GM12878 (cell line): Measurements from ENCODE around the gene RASL12. TPM values are rescaled to one million over a fixed set of nuclear protein-coding genes. Genes with fewer than 3 reads are reported as not detected.

Source experiments
- ATAC-seq: fragments of 200-7000 bp; cut with Tn5 transposase; 3 replicates; pipeline ENCODE4 v1.9.1; 2020; ENCODE audit warnings: mild to moderate bottlenecking, moderate library complexity
- BruUV-seq: library from RNA; stranded (reverse); fragments of 400-500 nt; replicated peaks from 2 replicates; lab custom pipeline; 2021; lab: Mats Ljungman, UMichigan
- CTCF ChIA-PET: fragments of 300-600 bp; sonication (Branson Sonifier 250); formaldehyde crosslinking; extraction: SDS; loops from one replicate; lab custom pipeline; 2021; ENCODE audit warnings: inconsistent platforms; lab: Yijun Ruan, JAX
- POLR2A ChIA-PET: fragments of 350-600 bp; formaldehyde crosslinking; extraction: SDS; loops from one replicate; lab custom pipeline; 2021; ENCODE audit warnings: inconsistent platforms; lab: Charles Lee
- RAD21 ChIA-PET: fragments of 300-600 bp; sonication (Branson Sonifier 250); formaldehyde crosslinking; loops from one replicate; lab custom pipeline; 2023; ENCODE audit warnings: antibody characterized with exemption; ENCODE audit not compliant: unreplicated experiment; lab: Charles Lee
- SMC1A ChIA-PET: fragments of 300-600 bp; sonication (Branson Sonifier 250); formaldehyde crosslinking; loops from one replicate; lab custom pipeline; 2023; ENCODE audit not compliant: unreplicated experiment, uncharacterized antibody; lab: Charles Lee
- DNase-seq: peaks from one replicate; pipeline ENCODE4 v3.0.0-alpha.2; 2011; ENCODE audit warnings: low read depth, low spot score
- FAIRE-seq: peaks from 3 replicates; lab custom pipeline; 2011; peaks lifted over from hg19 to GRCh38; lab: Jason Lieb, UNC
- H2AFZ ChIP-seq: 2 replicates; pipeline ENCODE4 v1.6.0; 2011; ENCODE audit warnings: low read depth, low read length, control low read depth; ENCODE audit not compliant: control insufficient read depth
- H3K27ac ChIP-seq: 2 replicates; pipeline ENCODE4 v1.5.1; 2011; ENCODE audit warnings: control low read depth; ENCODE audit not compliant: control insufficient read depth, insufficient read depth
- H3K27me3 ChIP-seq, 2 experiments: replicated peaks in 1 of 2; 2 replicates each; pipeline versions ENCODE4 v1.6.0 to v1.6.1; 2011; ENCODE audit warnings: low read length in 1 of 2; ENCODE audit not compliant: control insufficient read depth in 2 of 2, insufficient read depth in 2 of 2
- H3K36me3 ChIP-seq, 2 experiments: 2 replicates each; pipeline ENCODE4 v1.5.1; 2011; ENCODE audit warnings: low read length in 1 of 2; ENCODE audit not compliant: control insufficient read depth in 2 of 2, insufficient read depth in 2 of 2
- H3K4me1 ChIP-seq: 2 replicates; pipeline ENCODE4 v1.6.1; 2011; ENCODE audit warnings: mild to moderate bottlenecking, low read length, moderate library complexity, mixed read lengths; ENCODE audit not compliant: control insufficient read depth, insufficient read depth
- H3K4me2 ChIP-seq: 2 replicates; pipeline ENCODE4 v1.6.0; 2011; ENCODE audit warnings: control low read depth; ENCODE audit not compliant: control insufficient read depth, insufficient read depth
- H3K4me3 ChIP-seq: fragments of 200-600 bp; sonication (generic); 2 replicates; pipeline ENCODE4 v1.5.1; 2016
- H3K79me2 ChIP-seq: 2 replicates; pipeline ENCODE4 v1.6.0; 2011; ENCODE audit warnings: low read length; ENCODE audit not compliant: control insufficient read depth, insufficient read depth
- H3K9ac ChIP-seq: 2 replicates; pipeline ENCODE4 v1.8.0; 2011; ENCODE audit warnings: low read length, control low read depth, mixed read lengths; ENCODE audit not compliant: control insufficient read depth, insufficient read depth
- H3K9me3 ChIP-seq: replicated peaks from 3 replicates; pipeline ENCODE4 v1.5.1; 2011; ENCODE audit warnings: mild to moderate bottlenecking, low read length; ENCODE audit not compliant: control insufficient read depth, insufficient read depth
- H4K20me1 ChIP-seq: 2 replicates; pipeline ENCODE4 v1.6.0; 2011; ENCODE audit not compliant: control insufficient read depth, insufficient read depth
- ASH2L ChIP-seq: fragments of 300-600, 200-600 bp; sonication (generic); IDR thresholded peaks from 2 replicates; pipeline ENCODE4 v1.6.1; 2017; ENCODE audit warnings: low read depth, mild to moderate bottlenecking, borderline replicate concordance
- CBFB ChIP-seq: IDR thresholded peaks from 2 replicates; pipeline ENCODE4 v1.6.1; 2016; ENCODE audit warnings: antibody characterized with exemption, low read depth
- KLF5 ChIP-seq: fragments of 450-650 bp; IDR thresholded peaks from 2 replicates; pipeline ENCODE4 v1.6.1; 2014; ENCODE audit warnings: mild to moderate bottlenecking; ENCODE audit not compliant: partially characterized antibody
- MEF2A ChIP-seq: IDR thresholded peaks from 2 replicates; pipeline ENCODE4 v1.6.1; 2011; ENCODE audit warnings: low read depth, mild to moderate bottlenecking, low read length, moderate library complexity; ENCODE audit not compliant: insufficient read depth
- NR2F1 ChIP-seq: fragments of 450-650 bp; conservative IDR thresholded peaks from 2 replicates; pipeline ENCODE4 v1.6.1; 2017; ENCODE audit warnings: mild to moderate bottlenecking
- PAX5 ChIP-seq: IDR thresholded peaks from 2 replicates; pipeline ENCODE4 v1.6.1; 2011; ENCODE audit warnings: low read depth, low read length, borderline replicate concordance
- PAX8 ChIP-seq: fragments of 450-650 bp; IDR thresholded peaks from 2 replicates; pipeline ENCODE4 v1.6.1; 2017; ENCODE audit warnings: mild to moderate bottlenecking, moderate library complexity
- SIN3A ChIP-seq: IDR thresholded peaks from 2 replicates; pipeline ENCODE4 v1.6.1; 2012; ENCODE audit warnings: low read depth, low read length, improper control_type of control experiment
- SP1 ChIP-seq: IDR thresholded peaks from one replicate; pipeline ENCODE4 v1.6.1; 2011; ENCODE audit warnings: low read depth, low read length
- STAT3 ChIP-seq: IDR thresholded peaks from 2 replicates; pipeline ENCODE4 v1.6.1; 2011; ENCODE audit warnings: low read depth, low read length, improper control_type of control experiment
- WGBS: methylation state at CpG from one replicate; pipeline ENCODE4 v1.1.6; 2016; ENCODE audit warnings: low lambda C conversion rate; ENCODE audit not compliant: insufficient replicate concordance, insufficient coverage; ENCODE audit errors: missing lambda C conversion rate; 5-methylcytosine and 5-hydroxymethylcytosine counted together
- in situ Hi-C: fragments of 300-500 bp; cut with MboI; formaldehyde crosslinking; loops from 9 replicates; pipeline ENCODE4 v1.14.3; 2018; ENCODE audit warnings: mixed read lengths
- intact Hi-C: fragments of 100-400 bp; cut with micrococcal nuclease; formaldehyde crosslinking; loops from one replicate; pipeline ENCODE4 v1.14.2; 2022; ENCODE audit not compliant: unreplicated experiment
- polyA plus RNA-seq, 11 experiments: library from polyadenylated mRNA; depleted of rRNA in 4 of 11; unstranded in 6 of 11; stranded (reverse) in 5 of 11; fragments of >200 nt; fragmentation: Nextera tagmentation in 4 of 11; fragmentation: Illumina TruSeq in 1 of 11; extraction: Ambion mirVana in 4 of 11; extraction: Trizol in 1 of 11; gene quantifications; 1 replicate in 1 of 11; 2 replicates in 10 of 11; pipeline versions ENCODE4 v1.2.1 to v1.2.3, GENCODE V29; 2011 to 2016; ENCODE audit warnings: inconsistent platforms in 2 of 11, missing spikeins in 2 of 11, low read depth in 1 of 11
- total RNA-seq, 4 experiments: library from RNA; depleted of rRNA in 3 of 4; stranded (reverse); fragments of >200 nt in 3 of 4; fragmentation: Illumina TruSeq in 1 of 4; extraction: Trizol in 1 of 4; gene quantifications; 2 replicates each; pipeline versions ENCODE4 v1.2.1 to v1.2.3, GENCODE V29; 2013 to 2021
- TF ChIP-seq, protein P1 (sequence below): IDR thresholded peaks from 2 replicates; pipeline ENCODE4 v1.6.1; 2012; ENCODE audit warnings: low read depth, low read length, improper control_type of control experiment

The RASL12 gene
- total and polyA plus RNA-seq, 10 of the 15 experiments (the other 5 are each of a cell fraction or from before 2014, with no cell fraction given), result 0.06 to 0.10 TPM; not detected in 8

GRCh38 chr15:65097651-65098263, 30.0 kb upstream of the RASL12 start:
- no peak for FAIRE-seq

More at GRCh38 chr15:65097651-65098263, 30.0 kb upstream of the RASL12 start:
- Histone ChIP-seq H4K20me1 (no peaks in the 10 kb centered on the region), H3K36me3 (peaks cover 3 to 4% of the 10 kb centered on the region in 2 experiments; a peak in 2 of 4 replicates), H3K27ac (no peak overlapping the region), H2AFZ (no peak overlapping the region), H3K4me2 (no peak overlapping the region), H3K4me3 (no peak overlapping the region), H3K4me1 (no peaks in the 10 kb centered on the region), H3K9me3 (no peaks in the 10 kb centered on the region), H3K9ac (no peak overlapping the region), H3K27me3 (no peaks in the 10 kb centered on the region)
- POLR2A ChIA-PET, result no interaction called here
- 91% methylated on average over 7 of the region's 7 CpGs for WGBS
- RAD21 ChIA-PET, result no interaction called here
- BruUV-seq, result no TSS peak
- SMC1A ChIA-PET, result no interaction called here
- intact Hi-C loops, result no loop called here
- ATAC-seq, result no peak
- CTCF ChIA-PET, result no interaction called here
- in situ Hi-C loops, result no loop called here
- TF ChIP-seq NR2F1, result no peak
- TF ChIP-seq ASH2L, result no peak
- TF ChIP-seq MEF2A, result no peak
- no peak for TF ChIP-seq KLF5
- TF ChIP-seq CBFB, result no peak
- no peak for TF ChIP-seq STAT3
- no peak for TF ChIP-seq PAX8
- TF ChIP-seq, protein P1, sequence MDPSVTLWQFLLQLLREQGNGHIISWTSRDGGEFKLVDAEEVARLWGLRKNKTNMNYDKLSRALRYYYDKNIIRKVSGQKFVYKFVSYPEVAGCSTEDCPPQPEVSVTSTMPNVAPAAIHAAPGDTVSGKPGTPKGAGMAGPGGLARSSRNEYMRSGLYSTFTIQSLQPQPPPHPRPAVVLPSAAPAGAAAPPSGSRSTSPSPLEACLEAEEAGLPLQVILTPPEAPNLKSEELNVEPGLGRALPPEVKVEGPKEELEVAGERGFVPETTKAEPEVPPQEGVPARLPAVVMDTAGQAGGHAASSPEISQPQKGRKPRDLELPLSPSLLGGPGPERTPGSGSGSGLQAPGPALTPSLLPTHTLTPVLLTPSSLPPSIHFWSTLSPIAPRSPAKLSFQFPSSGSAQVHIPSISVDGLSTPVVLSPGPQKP, result no peak
- no peak for TF ChIP-seq SP1
- no peak for TF ChIP-seq SIN3A
- no peak for TF ChIP-seq PAX5
- TF ChIP-seq, all 136 proteins: peak for 0
- H3K79me2 ChIP-seq, result no peaks in the 10 kb centered on the region
- DNase-seq, result no peak
